NK-92 (cell line): ENCODE results near the gene CHEK1.
"Not testable (repeated sequence)": the region's sequence is repeated elsewhere in the genome, so short reads cannot be mapped to it uniquely, and the experiment has no call there.

Experiments
- DNase-seq: peaks from one replicate; lab custom pipeline; 2025; ENCODE audit not compliant: unreplicated experiment; lab: John Stamatoyannopoulos, UW

CHEK1 gene

GRCh38 chr11:125624756-125625213 lies at the start of gene CHEK1:
Gene CHEK1, plus strand, starts transcription at chr11:125625163. Its CDS starts 1,606 bp downstream, at chr11:125626769.
- no peak for DNase-seq

GRCh38 chr11:125577181-125577580 lies 47.8 kb upstream of the CHEK1 start:
- DNase-seq: not testable (repeated sequence)

GRCh38 chr11:125578783-125579182 lies 46.2 kb upstream of the CHEK1 start:
- DNase-seq: no peak

GRCh38 chr11:125579811-125580210 lies 45.2 kb upstream of the CHEK1 start:
- no peak for DNase-seq

GRCh38 chr11:125583496-125583895 lies 41.5 kb upstream of the CHEK1 start:
- DNase-seq: no peak

GRCh38 chr11:125585487-125585886 lies 39.5 kb upstream of the CHEK1 start:
- DNase-seq: no peak

- DNase-seq: no peak
Measured at GRCh38 chr11:125586623-125587022, 38.3 kb upstream of the CHEK1 start.

- no peak for DNase-seq
Measured at GRCh38 chr11:125587480-125587879, 37.5 kb upstream of the CHEK1 start.

- no peak for DNase-seq
Measured at GRCh38 chr11:125588505-125588904, 36.5 kb upstream of the CHEK1 start.

- no peak for DNase-seq
Measured at GRCh38 chr11:125591649-125592304, 33.2 kb upstream of the CHEK1 start.

GRCh38 chr11:125592305-125593113 lies 32.5 kb upstream of the CHEK1 start, which contains the start of gene STT3A:
Gene STT3A, plus strand, starts transcription at chr11:125592852. Its CDS starts 3,064 bp downstream, at chr11:125595916.
- peak; percentile 89 for DNase-seq

- no peak for DNase-seq
Measured at GRCh38 chr11:125593114-125593820, 31.7 kb upstream of the CHEK1 start.

- DNase-seq: no peak
Measured at GRCh38 chr11:125594958-125595357, 30.0 kb upstream of the CHEK1 start.

- DNase-seq: no peak
Measured at GRCh38 chr11:125600663-125601062, 24.3 kb upstream of the CHEK1 start.

GRCh38 chr11:125603207-125603606 lies 21.8 kb upstream of the CHEK1 start:
- no peak for DNase-seq

- DNase-seq: no peak
Measured at GRCh38 chr11:125605417-125605816, 19.5 kb upstream of the CHEK1 start.

GRCh38 chr11:125609545-125609944 lies 15.4 kb upstream of the CHEK1 start:
- no peak for DNase-seq

- DNase-seq: no peak
Measured at GRCh38 chr11:125618383-125618782, 6.6 kb upstream of the CHEK1 start.

GRCh38 chr11:125621995-125622394 lies 3.0 kb upstream of the CHEK1 start:
- DNase-seq: no peak

GRCh38 chr11:125623064-125623463 lies 1.9 kb upstream of the CHEK1 start:
- DNase-seq: no peak

GRCh38 chr11:125625225-125625629 lies 264 bp downstream of the CHEK1 start:
- DNase-seq: no peak
